ENCODE measurements around the gene IGF2R.

DNA sequence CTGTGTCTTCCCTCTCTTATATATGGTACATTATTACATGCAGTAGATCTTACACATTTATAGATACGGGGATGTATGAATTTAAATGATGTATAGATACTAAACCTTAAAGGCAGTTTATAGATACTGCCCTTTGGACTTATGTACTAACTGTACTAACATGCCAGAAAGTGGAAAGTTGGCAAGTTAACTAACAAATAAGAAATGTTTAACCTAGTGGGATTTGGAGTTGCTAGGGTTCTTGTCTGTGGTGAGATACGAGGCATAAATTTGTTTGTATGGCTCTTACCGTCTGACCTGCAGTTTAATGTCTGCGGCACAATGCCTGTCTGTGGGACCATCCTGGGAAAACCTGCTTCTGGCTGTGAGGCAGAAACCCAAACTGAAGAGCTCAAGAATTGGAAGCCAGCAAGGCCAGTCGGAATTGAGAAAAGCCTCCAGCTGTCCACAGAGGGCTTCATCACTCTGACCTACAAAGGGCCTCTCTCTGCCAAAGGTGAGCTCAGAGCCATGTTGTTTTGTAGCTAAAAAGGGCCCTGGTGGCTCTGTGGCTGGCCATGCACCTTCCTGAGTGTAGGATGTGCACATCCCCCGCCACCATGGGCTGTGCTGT is 89.8 kb downstream of the IGF2R start:
- TF ChIP-seq, protein P1, sequence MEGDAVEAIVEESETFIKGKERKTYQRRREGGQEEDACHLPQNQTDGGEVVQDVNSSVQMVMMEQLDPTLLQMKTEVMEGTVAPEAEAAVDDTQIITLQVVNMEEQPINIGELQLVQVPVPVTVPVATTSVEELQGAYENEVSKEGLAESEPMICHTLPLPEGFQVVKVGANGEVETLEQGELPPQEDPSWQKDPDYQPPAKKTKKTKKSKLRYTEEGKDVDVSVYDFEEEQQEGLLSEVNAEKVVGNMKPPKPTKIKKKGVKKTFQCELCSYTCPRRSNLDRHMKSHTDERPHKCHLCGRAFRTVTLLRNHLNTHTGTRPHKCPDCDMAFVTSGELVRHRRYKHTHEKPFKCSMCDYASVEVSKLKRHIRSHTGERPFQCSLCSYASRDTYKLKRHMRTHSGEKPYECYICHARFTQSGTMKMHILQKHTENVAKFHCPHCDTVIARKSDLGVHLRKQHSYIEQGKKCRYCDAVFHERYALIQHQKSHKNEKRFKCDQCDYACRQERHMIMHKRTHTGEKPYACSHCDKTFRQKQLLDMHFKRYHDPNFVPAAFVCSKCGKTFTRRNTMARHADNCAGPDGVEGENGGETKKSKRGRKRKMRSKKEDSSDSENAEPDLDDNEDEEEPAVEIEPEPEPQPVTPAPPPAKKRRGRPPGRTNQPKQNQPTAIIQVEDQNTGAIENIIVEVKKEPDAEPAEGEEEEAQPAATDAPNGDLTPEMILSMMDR (optimal IDR thresholded peaks at IDR 0.05 in 1 of 3, IDR thresholded peaks at IDR 0.05 in 1 of 3, conservative IDR thresholded peaks at IDR 0.05 in 1 of 3; ENCODE audit: extremely low read depth in 1 of 3, insufficient read depth in 2 of 3, low read length in 3 of 3) = no peak
- TF ChIP-seq EZH2 (IDR thresholded peaks at IDR 0.05; ENCODE audit: low read length) = no peak

Data from keratinocyte (primary cell).